Stomach (tissue), 4 donors: ENCODE data around the gene PRKN.

Experiments used
- EP300 ChIP-seq: sonication (generic); formaldehyde crosslinking; IDR thresholded peaks from one replicate; pipeline ENCODE4 v1.6.1; 2017; ENCODE audit warnings: antibody characterized with exemption
- POLR2A ChIP-seq, 4 donors: fragments of 450-650 bp; IDR thresholded peaks; one replicate each; pipeline ENCODE4 v1.6.1; 2016; ENCODE audit warnings: antibody characterized with exemption in 4 of 4, control low read depth in 2 of 4, mild to moderate bottlenecking in 1 of 4, moderate library complexity in 1 of 4
- POLR2AphosphoS5 ChIP-seq, 3 donors: sonication (generic); formaldehyde crosslinking; IDR thresholded peaks; one replicate each; pipeline ENCODE4 v1.6.1; 2016; ENCODE audit warnings: antibody characterized with exemption in 3 of 3
- TF ChIP-seq, protein P1 (sequence below), 7 experiments: fragments of 450-650 bp in 4 of 7; fragments of 200-600 bp in 3 of 7; sonication (generic) in 3 of 7; IDR thresholded peaks; one replicate each; pipeline ENCODE4 v1.5.1; 2016 to 2019; ENCODE audit warnings: antibody characterized with exemption in 7 of 7, control low read depth in 2 of 7, mild to moderate bottlenecking in 1 of 7

- TF ChIP-seq POLR2AphosphoS5 (IDR thresholded peaks at IDR 0.05) (no peak), POLR2A (IDR thresholded peaks at IDR 0.05) (no peak), EP300 (no peak)
- TF ChIP-seq, protein P1, sequence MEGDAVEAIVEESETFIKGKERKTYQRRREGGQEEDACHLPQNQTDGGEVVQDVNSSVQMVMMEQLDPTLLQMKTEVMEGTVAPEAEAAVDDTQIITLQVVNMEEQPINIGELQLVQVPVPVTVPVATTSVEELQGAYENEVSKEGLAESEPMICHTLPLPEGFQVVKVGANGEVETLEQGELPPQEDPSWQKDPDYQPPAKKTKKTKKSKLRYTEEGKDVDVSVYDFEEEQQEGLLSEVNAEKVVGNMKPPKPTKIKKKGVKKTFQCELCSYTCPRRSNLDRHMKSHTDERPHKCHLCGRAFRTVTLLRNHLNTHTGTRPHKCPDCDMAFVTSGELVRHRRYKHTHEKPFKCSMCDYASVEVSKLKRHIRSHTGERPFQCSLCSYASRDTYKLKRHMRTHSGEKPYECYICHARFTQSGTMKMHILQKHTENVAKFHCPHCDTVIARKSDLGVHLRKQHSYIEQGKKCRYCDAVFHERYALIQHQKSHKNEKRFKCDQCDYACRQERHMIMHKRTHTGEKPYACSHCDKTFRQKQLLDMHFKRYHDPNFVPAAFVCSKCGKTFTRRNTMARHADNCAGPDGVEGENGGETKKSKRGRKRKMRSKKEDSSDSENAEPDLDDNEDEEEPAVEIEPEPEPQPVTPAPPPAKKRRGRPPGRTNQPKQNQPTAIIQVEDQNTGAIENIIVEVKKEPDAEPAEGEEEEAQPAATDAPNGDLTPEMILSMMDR (IDR thresholded peaks at IDR 0.05): no peak
Observed at GRCh38 chr6:161671117-161671516, 1056.4 kb downstream of the PRKN start.
